Measurements from ENCODE around the gene CIAO3. TPM values are rescaled to one million over a fixed set of nuclear protein-coding genes. Genes with fewer than 3 reads are reported as not detected.
A peak's percentile ranks its signal among the peaks of the same experiment; 100 is the strongest.

The CIAO3 gene
- total and polyA plus RNA-seq, 2 donors (not counting 1 experiment from before 2014, with no cell fraction given), result 59.4 to 68.4 TPM

DNA sequence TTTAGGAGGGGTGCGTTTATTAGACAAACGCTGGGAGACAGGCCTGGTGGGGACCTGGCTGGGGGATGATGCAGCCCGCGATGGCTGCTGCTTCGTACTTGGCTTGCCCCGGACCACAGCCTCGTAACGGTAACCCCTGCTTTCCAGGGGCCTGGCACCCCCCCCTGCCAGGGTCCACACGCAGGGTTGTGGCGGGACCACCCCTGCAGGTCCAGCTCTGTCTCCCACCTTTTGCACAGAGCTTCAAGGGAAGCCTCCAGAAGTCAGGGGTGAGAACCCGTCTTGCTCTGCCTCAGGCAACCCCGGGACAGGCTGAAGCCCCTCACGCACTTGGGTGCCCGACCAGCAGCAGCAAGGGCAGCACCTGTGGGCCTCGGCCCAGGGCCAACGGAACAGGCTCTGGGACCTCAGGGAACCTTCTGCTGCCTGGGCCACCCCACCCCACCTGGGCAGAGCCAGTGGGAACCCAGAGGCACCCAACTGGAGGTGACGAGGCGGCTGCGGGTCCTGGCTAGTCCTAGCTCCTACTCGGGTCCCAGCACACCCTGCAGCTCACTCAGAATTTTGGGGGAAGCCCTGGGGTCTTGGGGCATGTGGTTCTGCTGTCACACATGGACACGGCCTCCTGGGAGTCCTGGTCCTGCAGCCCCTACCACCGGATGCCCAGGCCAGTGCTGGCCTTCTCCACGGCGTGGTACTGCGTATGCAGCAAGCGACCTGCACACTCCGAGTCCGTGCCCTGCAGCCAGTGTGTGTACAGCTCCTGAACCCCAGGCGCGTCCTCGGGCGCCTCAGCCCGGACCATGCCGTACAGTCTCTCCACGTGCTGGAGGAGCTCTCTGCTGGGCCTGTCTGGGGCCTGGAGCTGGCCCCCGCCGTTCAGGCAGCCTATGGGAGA, 10.8 kb downstream of the CIAO3 start:
- H3K36me3 ChIP-seq (replicated peaks in 1 of 2; ENCODE audit: control extremely low read depth in 1 of 2, control insufficient read depth in 1 of 2, extremely low read depth in 1 of 2, insufficient read depth in 2 of 2, low read length in 1 of 2), result peaks cover 0 to 32% of the 10 kb centered on the region in 2 experiments
- no peak overlapping the region for H3K27ac ChIP-seq (ENCODE audit: low read length in 2 of 2)
- CTCF ChIA-PET, result interaction anchor here (0.5 to 1.2 kb wide), 2 partner anchors 12 to 18 kb away, joined by 3 to 4 read pairs; no protein-coding TSS in a partner anchor
- intact Hi-C loops (cut with micrococcal nuclease), result loop anchor here (5.0 kb wide), 1 partner anchor 882 kb away; the partner anchor contains the start of genes CRAMP1 and IFT140
- no peak overlapping the region for H3K9ac ChIP-seq (ENCODE audit: low read length)
- POLR2A ChIA-PET, result no interaction called here
- WGBS (ENCODE audit: insufficient coverage), result 94% methylated on average over 37 of the region's 37 CpGs
- ATAC-seq (ENCODE audit: low read depth) (no peak), DNase-seq (no peak)
- Mint-ChIP-seq H3K27ac (peak overlapping the region; percentile 10), H3K4me1 (peaks cover 16% of the 10 kb centered on the region), H3K9me3 (ENCODE audit: insufficient read depth) (no peaks in the 10 kb centered on the region), H3K27me3 (no peaks in the 10 kb centered on the region), H3K4me3 (peak overlapping the region; percentile 19)
- H3K79me2 ChIP-seq (ENCODE audit: control insufficient read depth, insufficient read depth, low read length), result no peaks in the 10 kb centered on the region
- no peak overlapping the region for H3K4me2 ChIP-seq (replicated peaks; ENCODE audit: low read depth, low read length, poor library complexity, severe bottlenecking)
- H4K20me1 ChIP-seq (ENCODE audit: control insufficient read depth, insufficient read depth, low read length, poor library complexity, severe bottlenecking), result peaks cover 14% of the 10 kb centered on the region
- no peaks in the 10 kb centered on the region for H3K27me3 ChIP-seq (replicated peaks in 1 of 4; ENCODE audit: control extremely low read depth in 1 of 4, control insufficient read depth in 3 of 4, insufficient read depth in 4 of 4, low read length in 3 of 4)
- TF ChIP-seq, protein P1, sequence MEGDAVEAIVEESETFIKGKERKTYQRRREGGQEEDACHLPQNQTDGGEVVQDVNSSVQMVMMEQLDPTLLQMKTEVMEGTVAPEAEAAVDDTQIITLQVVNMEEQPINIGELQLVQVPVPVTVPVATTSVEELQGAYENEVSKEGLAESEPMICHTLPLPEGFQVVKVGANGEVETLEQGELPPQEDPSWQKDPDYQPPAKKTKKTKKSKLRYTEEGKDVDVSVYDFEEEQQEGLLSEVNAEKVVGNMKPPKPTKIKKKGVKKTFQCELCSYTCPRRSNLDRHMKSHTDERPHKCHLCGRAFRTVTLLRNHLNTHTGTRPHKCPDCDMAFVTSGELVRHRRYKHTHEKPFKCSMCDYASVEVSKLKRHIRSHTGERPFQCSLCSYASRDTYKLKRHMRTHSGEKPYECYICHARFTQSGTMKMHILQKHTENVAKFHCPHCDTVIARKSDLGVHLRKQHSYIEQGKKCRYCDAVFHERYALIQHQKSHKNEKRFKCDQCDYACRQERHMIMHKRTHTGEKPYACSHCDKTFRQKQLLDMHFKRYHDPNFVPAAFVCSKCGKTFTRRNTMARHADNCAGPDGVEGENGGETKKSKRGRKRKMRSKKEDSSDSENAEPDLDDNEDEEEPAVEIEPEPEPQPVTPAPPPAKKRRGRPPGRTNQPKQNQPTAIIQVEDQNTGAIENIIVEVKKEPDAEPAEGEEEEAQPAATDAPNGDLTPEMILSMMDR (IDR thresholded peaks at IDR 0.05), result no peak
- TF ChIP-seq EZH2 (IDR thresholded peaks at IDR 0.05; ENCODE audit: borderline replicate concordance, insufficient read depth, low read depth, low read length, poor library complexity, severe bottlenecking), result no peak
- no peak overlapping the region for H3K4me3 ChIP-seq (ENCODE audit: control extremely low read depth in 1 of 5, extremely low read depth in 1 of 5, insufficient read depth in 1 of 5, low read depth in 2 of 5, low read length in 4 of 5)
- peaks cover 10 to 28% of the 10 kb centered on the region in 2 donors for H3K4me1 ChIP-seq (ENCODE audit: control insufficient read depth in 2 of 2, insufficient read depth in 2 of 2, low read length in 2 of 2)
- H3K9me3 ChIP-seq (ENCODE audit: control extremely low read depth in 1 of 3, control insufficient read depth in 2 of 3, insufficient read depth in 1 of 3, low read length in 2 of 3), result no peaks in the 10 kb centered on the region
- H2AFZ ChIP-seq (ENCODE audit: insufficient read depth, low read depth, low read length, poor library complexity, severe bottlenecking), result no peak overlapping the region
